NCI-H2227 (cell line): Measurements from ENCODE around the gene CYBA.

Experiments
- DNase-seq: peaks from one replicate; lab custom pipeline; 2025; ENCODE audit not compliant: unreplicated experiment; lab: John Stamatoyannopoulos, UW

The CYBA gene

GRCh38 chr16:88662843-88663606 is 12.2 kb upstream of the CYBA start, which contains the start of gene MVD:
TSS of gene MVD (minus strand) at chr16:88663091. CDS start at chr16:88663080, 11 bp downstream.
- peak; percentile 97 for DNase-seq

- no peak for DNase-seq
These were observed 11.5 kb upstream of the CYBA start for GRCh38 chr16:88662222-88662842.

- DNase-seq, result no peak
These were observed 10.6 kb upstream of the CYBA start for GRCh38 chr16:88661468-88661867.

GRCh38 chr16:88659160-88659559 is 8.3 kb upstream of the CYBA start:
- DNase-seq, result no peak

GRCh38 chr16:88658714-88659113 is 7.9 kb upstream of the CYBA start:
- DNase-seq, result no peak

- DNase-seq, result no peak
These were observed 6.5 kb upstream of the CYBA start for GRCh38 chr16:88657371-88657770.

GRCh38 chr16:88656291-88656980 is 5.6 kb upstream of the CYBA start:
- no peak for DNase-seq

- no peak for DNase-seq
These were observed 5.0 kb upstream of the CYBA start for GRCh38 chr16:88655733-88656281.

GRCh38 chr16:88655053-88655732 is 4.3 kb upstream of the CYBA start:
- no peak for DNase-seq

GRCh38 chr16:88654363-88655052 is 3.7 kb upstream of the CYBA start:
- DNase-seq, result no peak

- no peak for DNase-seq
These were observed 2.9 kb upstream of the CYBA start for GRCh38 chr16:88653596-88654362.

- DNase-seq, result no peak
These were observed 2.2 kb upstream of the CYBA start for GRCh38 chr16:88653101-88653500.

GRCh38 chr16:88652762-88653063 is 1.9 kb upstream of the CYBA start:
- DNase-seq, result no peak

GRCh38 chr16:88651989-88652761 is 1.3 kb upstream of the CYBA start:
- no peak for DNase-seq

GRCh38 chr16:88651276-88651988 is 579 bp upstream of the CYBA start:
- DNase-seq, result no peak

- DNase-seq, result no peak
These were observed 717 bp downstream of the CYBA start for GRCh38 chr16:88649924-88650748.

GRCh38 chr16:88649195-88649923 is 1.5 kb downstream of the CYBA start:
- DNase-seq, result no peak
